Measurements from ENCODE around the gene FAM25C. TPM values are rescaled to one million over a fixed set of nuclear protein-coding genes. Genes with fewer than 3 reads are reported as not detected.
"Not testable (repeated sequence)": the region's sequence is repeated elsewhere in the genome, so short reads cannot be mapped to it uniquely, and the experiment has no call there.

FAM25C gene
- total RNA-seq, 1 donor from 2014 or later: not detected

- not testable (repeated sequence) for DNase-seq
These were observed 42.4 kb downstream of the FAM25C start for GRCh38 chr10:47957158-47957557.

GRCh38 chr10:47947424-47947823, 52.2 kb downstream of the FAM25C start:
- DNase-seq: not testable (repeated sequence)

Other genes with a start within 250 kb of the FAM25C start
- gene SYT15B, start 236.2 kb downstream of the FAM25C start, total RNA-seq: 0.51 and 1.2 TPM in 2 replicates
- gene NPY4R2, start 81.1 kb downstream of the FAM25C start, total RNA-seq: not detected in 2 replicates

All from dermis blood vessel endothelial cell (primary cell).